HG03469 (cell line): ENCODE measurements around the gene DEPDC5.
A peak's percentile ranks its signal among the peaks of the same experiment; 100 is the strongest.

Experiments
- ATAC-seq: cut with Tn5 transposase; IDR thresholded peaks from one replicate; pipeline ENCODE4 v1.9.1; 2021; ENCODE audit warnings: mild to moderate bottlenecking, moderate library complexity, moderate number of reproducible peaks; ENCODE audit not compliant: unreplicated experiment

DEPDC5 gene

GRCh38 chr22:31944700-31945442 lies 191.1 kb downstream of the DEPDC5 start:
- peak; percentile 16 for ATAC-seq

DNA sequence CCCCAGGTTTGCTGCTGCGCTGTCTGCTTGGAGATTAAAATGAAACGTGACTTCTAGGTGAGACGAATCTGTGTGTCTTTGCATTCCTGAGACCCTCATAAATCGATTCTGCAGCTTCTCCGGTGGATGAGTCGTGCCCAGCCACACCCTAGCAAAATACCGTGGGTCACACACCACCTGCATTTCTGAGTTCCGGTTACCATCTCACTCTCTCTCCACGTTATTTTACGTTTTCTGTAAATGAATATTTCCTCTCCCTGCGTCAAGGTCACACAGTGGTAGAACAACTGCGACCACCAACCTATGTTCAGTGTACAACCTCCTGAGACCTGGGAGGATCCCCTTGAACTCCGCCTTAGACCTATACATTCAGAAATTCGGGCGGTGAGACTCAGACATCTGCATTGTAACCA lies 191.6 kb downstream of the DEPDC5 start:
- ATAC-seq: no peak

DNA sequence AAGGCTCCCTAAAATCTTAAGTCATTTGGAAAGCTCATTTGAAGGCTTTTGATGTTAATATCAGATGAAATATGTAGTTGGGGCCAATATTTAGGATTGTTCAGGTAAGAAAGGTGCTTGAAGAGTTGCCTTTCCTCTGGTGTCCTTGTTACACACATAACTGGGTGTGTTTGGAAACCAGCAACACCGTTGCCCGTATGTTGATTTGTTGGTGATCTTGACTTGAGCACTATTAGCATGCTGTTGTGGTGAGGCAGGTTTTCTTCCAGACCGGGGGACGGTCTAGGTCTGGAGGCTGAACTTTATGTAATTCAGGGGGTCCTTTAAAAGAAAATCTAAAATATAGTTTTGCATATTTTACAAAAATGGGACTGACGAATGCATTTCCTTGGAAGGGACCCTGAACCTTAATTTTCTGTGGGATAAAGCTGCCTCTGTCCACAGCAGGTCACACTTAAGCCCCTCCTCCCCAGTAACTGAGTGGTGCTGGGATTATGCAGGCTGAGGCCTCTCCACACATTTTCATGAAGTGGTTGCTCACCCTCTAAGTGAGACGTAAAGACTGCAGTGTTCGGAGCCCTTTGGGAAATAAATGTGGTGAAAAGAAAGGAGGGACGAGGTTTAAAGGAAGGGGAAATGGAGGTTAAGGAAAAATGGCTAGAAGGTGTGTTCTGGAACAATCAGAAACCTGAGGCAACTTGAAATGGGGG lies 192.3 kb downstream of the DEPDC5 start:
- no peak for ATAC-seq

DNA sequence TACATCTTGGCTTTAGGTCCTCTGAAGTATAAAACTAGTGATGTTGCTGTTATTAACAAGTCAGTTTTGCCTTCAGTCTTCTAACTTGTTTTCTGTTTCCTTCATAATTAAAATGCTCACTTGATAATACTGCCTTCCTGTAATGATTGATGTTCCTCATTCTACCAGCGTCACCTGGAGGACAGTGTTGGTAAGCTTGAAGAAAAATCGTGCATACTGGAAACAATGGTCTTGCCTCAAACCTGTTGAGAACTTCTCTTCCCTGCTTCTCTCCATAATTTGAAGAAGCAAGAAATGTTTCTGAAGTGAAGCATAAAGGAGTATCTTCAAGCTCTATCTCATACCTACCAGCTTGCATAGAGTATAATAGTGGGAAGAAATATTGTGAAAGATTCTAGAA lies 193.5 kb downstream of the DEPDC5 start:
- ATAC-seq: no peak

DNA sequence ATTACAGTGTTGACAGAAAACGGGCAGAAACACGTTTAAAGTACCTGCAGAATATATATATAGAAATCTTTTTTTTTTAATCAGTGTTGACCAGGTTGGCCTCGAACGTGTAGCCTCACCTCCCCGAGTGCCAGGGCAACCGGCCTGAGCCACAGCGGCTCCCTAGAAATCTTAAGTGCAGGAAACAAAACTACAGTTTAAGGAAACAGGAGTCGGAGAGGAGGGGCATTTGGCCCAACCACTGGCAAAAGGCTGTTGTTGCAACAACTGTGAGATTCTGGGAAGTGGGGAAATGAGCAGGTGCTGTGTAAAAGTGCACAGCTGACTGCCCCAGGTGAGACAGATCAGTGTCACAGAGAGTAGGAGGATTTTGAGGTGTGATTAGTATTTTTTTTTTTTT lies 194.2 kb downstream of the DEPDC5 start:
- no peak for ATAC-seq

- ATAC-seq: no peak
These were observed 196.4 kb downstream of the DEPDC5 start for GRCh38 chr22:31950226-31950625.

GRCh38 chr22:31951194-31952093 lies 197.6 kb downstream of the DEPDC5 start:
- no peak for ATAC-seq

DNA sequence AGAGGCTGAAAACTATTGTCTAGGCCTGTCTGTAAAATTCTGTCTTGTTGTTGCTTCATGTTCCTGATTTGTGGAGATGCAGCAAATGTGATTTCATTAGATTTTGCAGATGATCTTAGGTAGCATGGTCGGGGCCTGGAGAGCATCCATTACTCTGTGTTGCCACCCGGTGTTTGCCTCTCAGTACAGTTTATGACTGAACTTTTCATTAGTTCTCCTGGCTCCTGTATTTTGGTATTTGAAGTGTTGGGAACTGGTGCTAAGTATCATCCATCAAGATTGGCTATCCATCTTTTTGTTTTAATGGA lies 198.2 kb downstream of the DEPDC5 start:
- no peak for ATAC-seq

DNA sequence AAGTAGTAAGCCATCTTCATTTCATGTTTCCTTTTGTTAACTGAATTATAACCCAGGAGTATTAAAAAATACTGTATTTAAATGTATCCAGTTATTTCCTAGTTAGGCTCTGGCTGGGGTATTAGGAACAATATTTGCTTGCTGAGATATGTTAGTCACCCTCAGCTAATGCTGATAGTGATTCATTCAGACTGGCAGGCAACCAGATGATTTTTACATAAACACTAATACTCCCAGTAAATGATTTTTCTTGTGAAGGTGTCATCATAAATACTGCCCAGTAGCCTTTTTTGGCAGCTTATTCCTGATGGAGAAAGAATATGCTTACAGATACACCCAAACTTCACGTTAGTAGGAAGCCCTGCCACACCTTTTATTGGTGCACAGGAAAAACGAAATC lies 198.7 kb downstream of the DEPDC5 start:
- no peak for ATAC-seq

GRCh38 chr22:31953261-31953660 lies 199.4 kb downstream of the DEPDC5 start:
- ATAC-seq: no peak

DNA sequence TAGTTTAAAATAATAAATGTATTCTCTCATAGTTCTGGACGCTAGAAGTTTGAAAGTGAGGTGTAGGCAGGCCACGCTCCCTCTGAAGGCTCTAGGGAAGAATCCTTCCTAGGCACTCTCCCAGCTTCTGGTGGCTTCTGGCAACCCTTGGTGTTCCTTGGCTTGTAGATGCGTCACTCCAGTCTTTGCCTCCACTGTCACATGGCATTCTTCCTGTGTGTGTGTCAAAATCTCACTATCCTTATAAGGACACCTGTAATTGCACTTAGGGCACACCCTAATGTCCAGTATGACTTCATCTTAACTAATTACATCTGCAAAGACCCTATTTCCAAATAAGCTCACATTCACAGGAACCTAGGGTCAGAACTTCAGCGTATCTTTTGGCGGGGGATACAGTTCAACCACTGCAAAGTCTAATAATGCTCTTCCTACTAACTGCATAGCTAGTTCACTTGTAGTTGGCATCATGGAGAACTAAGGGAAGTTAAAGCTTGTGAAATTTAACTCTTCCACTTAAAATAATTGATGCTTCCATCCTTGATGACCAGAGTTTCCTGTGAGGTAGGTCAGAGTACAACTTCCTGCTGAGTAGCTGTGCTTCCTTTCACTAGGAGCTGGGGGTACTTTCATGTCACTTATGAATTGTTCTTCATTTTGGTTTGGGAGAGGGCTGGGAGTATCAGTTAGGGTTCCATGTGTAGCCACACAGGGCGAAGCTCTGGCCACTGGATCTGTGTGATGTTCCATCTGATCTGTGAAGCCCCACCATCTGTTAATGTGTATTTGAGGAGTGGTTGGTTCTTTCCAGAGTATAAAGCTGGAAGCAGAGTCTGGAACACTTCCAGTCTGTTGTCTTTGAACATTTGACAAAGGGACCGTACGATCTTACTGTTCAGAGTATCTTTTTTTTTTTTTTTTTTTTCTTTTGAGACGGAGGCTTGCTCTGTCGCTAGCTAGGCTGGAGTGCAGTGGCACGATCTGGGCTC lies 201.0 kb downstream of the DEPDC5 start:
- ATAC-seq: no peak

DNA sequence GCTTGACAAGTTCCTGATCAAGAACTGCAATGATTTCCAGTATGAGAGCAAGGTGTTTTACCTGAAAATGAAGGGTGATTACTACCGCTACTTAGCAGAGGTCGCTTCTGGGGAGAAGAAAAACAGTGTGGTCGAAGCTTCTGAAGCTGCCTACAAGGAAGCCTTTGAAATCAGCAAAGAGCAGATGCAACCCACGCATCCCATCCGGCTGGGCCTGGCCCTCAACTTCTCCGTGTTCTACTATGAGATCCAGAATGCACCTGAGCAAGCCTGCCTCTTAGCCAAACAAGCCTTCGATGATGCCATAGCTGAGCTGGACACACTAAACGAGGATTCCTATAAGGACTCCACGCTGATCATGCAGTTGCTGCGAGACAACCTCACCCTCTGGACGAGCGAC lies 202.5 kb downstream of the DEPDC5 start:
- no peak for ATAC-seq
